HG03575 (cell line): ENCODE results near the gene RIPOR3.
"Not testable (repeated sequence)": the region's sequence is repeated elsewhere in the genome, so short reads cannot be mapped to it uniquely, and the experiment has no call there.

Experiments
- ATAC-seq: cut with Tn5 transposase; IDR thresholded peaks from one replicate; pipeline ENCODE4 v1.9.1; 2021; ENCODE audit not compliant: unreplicated experiment, insufficient number of reproducible peaks, low FRiP score; ENCODE audit errors: extremely low read depth

RIPOR3 gene

DNA sequence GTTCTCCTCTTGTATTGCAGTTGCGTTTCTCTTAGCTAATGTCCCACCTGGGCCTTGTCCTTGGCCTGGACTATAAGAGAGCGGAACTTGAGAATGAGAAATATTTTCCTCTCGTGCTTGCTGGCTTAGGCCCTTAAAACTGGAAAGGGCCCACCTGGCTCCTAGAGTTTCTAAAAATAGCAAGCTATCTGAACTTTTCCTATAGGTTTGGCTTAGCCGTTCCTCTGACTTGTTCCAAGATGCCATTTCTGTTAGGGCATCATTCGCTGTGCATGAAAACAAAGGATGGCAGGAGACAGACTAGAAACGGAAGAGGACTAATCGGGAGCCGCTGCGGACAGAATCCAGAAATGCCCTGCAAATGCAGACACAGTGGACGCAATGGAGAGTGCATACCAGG, 4.5 kb downstream of the RIPOR3 start:
- no peak for ATAC-seq

DNA sequence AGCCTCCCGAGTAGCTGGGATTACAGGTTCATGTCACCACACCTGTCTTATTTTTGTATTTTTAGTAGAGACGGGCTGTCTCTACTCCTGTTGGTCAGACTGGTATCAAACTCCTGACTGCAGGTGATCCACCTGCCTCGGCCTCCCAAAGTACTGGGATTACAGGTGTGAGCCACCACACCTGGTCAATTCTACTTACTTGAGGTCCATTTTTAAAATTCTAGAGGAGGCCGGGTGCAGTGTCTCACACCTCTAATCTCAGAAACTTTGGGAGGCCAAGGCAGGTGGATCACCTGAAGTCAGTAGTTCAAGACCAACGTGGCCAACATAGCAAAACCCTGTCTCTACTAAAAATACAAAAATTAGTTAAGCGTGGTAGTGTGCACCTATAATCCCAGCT, 7.8 kb downstream of the RIPOR3 start:
- ATAC-seq: no peak

DNA sequence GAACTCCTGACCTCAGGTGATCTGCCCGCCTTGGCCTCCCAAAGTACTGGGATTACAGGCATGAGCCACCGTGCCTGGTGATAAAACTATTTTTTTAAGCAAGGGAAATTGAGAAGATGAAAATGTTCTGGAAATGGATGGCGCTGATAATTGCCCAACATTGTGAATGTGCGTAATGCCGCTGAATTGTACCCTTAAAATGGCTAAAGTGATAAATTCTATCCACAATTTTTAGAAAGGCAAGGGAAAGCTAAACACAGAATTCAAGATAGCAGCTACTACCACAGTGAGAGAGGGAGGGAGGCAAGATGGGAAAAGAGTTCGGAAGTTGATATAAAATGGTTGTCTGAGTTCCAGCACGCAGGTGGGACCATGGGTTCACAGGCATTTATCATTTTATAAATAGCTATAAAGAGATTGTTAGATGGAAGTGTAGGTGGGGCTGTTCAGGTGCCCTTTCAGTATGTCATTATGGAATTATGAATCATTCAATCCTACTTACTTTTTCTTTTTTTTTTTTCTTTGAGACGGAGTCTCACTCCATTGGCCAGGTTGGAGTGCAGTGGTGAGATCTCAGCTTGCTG, 8.3 kb downstream of the RIPOR3 start:
- no peak for ATAC-seq

DNA sequence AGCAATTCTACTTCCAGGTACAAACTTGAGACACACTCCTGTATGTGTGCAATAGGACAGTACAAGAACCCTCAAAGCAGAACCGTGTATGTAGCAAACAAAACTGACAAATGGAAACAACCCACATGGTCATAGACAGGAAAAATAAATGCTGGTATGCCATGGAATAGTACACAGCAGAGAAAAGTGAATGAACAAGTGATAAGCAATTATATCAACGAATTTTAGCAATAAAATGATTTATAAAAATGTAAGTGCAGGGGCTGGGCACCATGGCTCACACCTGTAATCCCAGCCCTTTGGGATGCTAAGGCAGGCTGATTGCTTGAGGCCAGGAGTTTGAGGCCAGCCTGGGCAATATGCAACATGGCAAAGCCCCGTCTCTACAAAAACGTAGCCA, 9.3 kb downstream of the RIPOR3 start:
- ATAC-seq: no peak

DNA sequence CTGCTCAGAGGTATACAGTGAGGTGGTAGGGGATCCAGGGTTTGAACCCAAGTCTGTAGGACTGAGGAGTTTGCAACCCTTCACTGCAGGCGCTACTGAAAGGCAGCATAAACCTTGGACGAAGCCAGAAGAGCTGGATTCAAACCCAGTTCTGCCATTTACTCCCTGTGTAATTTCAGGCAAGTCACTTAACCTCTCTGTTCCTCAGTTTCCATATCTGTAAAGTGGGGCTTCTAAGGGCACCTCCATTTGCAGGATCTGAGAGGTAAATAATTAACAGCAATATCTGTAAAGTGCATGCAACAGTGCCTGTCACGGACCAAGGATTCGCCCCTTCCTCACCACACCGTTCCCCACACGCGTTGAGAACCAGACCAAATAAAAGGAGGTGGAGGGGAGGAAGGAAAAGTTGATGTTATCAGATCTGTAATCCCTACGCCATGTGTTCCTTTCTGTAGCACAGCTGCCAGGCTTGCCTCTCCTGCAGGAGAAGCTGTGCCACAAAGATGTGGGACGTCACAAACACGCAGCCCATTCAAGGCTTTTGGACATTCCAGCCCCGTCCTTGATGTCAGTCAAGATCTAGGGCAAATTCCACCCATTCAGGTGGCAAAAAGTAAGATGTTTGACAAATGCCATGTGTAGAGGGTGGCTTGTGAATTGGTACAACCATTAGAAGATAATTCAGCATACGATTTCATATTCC, 9.8 kb downstream of the RIPOR3 start:
- ATAC-seq: no peak

DNA sequence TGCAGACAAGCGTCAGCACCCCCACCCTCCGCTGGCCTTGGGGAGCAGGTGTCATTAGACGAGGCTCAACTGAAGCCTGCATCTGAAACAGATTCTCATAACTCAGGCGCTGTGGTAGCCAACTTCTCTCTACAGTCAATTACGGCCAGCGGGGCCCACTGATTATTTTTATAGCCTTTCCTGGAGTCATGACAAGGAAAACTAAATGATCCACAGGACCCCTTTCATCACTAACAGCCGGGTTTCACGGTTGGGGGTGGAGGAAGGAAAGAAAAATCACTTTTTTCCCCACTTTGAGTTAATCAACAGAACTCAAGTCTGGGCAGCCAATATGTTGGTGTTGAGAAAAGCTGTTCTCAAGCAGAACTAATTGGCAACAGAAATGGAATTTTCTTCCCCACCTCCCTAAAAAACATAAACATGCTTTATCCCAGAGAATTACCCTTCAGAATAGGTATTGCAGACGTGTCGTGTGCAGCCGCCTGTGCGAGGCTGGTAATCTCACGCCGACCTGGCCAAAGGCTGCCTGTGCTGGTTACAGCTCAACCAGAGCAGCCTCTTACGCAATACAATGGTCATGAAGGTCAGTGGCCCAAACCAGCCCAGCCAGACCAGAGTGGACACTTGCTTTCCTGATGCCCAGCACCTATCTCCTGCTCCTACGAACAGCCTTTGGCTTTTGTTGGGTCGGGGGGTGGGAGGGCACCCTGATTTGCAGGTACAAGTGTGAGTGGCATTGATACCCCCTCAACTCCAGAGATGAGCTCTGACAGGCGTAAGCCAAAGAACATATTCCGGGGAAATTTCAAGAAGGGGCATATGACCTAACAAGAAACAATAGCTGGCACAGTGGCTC, 11.0 kb downstream of the RIPOR3 start:
- no peak for ATAC-seq

DNA sequence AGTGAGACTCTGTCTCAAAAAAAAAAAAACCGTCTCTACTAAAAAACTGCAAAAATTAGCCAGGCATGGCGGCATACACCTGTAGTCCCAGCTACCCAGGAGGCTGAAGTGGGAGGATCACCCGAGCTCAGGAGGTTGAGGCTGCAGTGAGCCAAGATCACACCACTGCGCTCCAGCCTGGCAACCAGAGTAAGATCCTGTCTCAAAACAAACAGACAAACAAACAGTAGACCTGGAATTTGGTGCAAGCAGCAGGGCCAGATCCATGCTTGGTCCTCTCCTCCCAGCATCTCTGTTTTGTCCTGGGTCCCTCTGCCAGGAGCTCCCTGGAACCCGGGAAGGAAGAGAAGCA, 11.6 kb downstream of the RIPOR3 start:
- no peak for ATAC-seq

DNA sequence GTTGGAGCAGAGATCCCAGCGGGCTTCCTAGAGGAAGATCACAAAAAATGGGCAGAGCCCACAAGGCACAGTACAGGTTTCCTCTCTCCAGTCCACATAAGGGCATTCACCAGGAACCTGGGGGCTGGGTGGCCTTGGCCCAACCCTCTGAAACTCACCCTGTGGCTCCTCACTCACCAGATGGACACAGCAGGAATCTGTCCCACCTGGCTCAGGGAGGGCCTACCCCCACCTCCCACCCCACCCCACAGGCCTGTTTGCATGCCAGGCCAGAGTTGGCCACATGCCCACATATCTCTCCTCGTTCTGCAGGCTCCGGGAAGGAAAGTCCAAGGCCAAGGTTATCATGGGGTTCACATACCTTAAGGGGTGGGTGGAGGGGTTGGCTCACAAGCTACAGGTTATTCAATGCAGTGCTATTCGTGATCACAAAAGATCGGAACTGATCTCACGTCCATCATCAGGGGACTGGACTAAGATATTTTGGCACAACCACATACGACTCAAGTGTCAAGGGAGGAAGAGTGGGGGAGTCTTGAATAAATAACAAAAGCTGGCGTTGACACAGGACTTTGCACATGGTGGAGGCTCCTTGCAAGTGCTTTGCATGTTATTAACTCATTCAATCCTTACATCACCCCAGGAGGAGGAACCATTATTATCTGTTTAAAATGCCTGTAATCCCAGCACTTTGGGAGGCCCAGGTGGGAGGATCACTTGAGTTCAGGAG, 13.0 kb downstream of the RIPOR3 start:
- no peak for ATAC-seq

DNA sequence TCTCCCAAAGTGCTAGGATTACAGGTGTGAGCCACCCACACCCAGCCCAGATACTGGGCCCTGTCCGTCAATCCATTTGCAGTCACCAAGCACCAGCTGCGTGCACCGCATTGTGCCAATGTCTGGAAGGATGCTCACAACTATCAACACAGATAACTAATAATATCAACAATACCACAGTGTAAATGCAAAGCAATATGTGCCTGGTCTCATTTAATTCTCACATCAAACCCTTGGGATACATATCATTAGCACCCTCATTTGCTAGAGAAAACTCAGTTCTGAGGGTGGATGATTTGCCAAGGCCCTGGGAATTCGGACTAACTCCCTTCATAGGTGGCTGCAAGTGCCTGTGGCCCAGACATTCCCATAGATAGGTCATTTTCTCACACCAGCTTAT, 14.5 kb downstream of the RIPOR3 start:
- ATAC-seq: no peak

DNA sequence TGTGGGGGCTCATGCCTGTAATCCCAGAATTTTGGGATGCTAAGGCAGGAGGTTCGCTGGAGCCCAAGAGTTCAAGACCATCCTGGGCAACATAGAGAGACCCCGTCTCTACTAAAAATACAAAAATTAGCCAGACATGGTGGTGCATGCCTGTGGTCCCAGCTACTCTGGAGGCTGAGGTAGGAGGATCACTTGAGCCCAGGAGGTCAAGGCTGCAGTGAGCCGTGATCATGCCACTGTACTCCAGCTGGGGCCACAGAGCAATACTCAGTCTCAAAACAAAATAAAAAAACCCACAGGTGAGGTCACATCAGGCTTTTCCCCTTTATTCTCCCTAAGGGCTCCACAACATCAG, 15.0 kb downstream of the RIPOR3 start:
- not testable (repeated sequence) for ATAC-seq

DNA sequence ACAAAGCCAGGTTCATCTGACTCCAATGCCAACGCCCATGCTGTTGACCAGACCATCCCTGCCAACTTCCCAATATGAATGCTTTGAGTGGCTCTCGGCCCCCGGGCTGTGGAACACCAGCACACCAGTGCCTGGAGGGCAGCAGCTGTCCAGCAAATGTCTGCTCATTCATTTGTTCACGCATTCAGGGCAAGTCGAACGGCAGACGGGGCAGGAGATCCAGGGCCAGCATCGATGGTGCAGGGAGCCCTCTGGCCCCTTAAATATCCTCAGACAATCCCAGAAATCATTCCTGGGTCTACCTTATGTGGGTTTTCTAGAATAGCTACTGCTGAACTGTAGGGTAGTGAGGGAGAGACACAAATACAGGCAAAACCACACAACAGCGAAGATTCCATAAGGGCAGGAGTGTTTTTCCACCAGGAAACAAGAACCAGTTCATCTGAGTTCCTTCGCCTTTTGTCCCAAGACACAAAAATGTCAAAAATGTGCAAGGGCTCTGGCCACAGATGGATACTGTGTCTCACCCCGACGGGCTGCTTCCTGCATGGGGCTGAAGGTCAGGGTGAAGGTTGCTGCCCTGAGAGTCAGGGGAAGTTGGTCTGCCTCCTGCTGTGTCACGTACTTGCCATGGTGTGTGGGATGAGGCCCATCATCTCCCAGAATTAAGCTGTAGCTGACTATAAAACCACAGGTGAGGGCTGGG, 15.5 kb downstream of the RIPOR3 start:
- ATAC-seq: no peak

DNA sequence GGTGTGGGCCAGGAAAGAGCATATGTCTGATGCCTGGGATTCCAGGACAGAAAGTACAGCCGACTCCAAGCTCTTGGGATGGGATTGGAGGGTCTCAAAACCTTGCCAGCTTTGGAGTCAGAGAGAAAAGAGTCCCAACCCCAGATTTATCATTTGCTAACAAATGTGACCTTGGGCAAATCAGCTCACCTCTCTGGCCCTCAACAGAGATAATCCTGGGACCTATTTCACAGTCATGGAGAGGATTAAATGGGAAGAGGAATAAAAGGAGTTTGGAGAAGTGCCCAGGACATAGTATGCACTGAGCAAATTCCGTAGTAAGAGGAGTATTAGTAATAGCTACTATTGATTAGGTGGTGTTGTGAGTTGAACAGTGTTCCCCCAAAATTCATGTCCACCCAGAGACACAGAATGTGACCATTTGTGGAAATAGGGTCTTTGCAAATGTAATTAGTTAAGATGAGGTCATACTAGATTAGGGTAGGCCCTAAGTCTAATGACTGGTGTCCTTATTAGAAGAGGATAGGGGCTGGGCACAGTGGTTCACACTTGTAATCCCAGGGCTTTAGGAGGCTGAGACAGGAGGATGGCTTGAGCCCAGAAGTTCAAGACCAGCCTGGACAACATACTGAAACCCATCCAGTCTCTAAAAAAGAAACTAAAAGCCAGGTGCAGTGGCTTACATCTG, 17.1 kb downstream of the RIPOR3 start:
- ATAC-seq: no peak

DNA sequence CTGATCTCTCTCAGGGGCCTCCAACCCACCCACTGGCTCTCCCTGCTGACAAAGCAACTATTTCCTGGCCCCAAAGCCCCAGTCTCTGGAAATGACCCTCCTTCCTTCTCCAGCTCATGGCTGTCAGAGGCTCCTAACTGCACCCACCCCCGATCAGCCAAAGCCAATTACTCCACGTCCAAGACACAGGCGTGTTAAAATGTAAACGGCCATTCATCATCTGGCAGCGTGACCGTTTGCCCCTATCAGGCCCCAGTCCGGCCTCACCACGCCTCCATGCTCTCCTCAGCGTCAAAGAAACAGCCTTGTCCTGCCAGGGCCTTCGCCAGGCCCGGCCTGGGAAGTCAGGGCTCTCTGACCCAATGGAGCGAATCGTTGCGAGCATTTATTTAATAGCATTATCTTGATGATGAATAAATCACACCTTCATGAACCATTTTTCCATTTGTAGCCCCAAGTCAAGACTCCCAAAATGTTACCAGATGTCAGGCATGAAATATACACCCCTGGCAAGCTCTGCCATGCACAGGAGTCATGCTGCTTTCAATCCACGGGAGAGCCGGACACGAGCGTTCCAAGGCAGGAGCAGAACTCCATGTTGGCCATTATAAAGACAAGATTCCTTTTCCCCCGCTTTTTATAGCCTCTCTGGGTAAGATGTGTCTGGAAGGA, 17.7 kb downstream of the RIPOR3 start:
- no peak for ATAC-seq

DNA sequence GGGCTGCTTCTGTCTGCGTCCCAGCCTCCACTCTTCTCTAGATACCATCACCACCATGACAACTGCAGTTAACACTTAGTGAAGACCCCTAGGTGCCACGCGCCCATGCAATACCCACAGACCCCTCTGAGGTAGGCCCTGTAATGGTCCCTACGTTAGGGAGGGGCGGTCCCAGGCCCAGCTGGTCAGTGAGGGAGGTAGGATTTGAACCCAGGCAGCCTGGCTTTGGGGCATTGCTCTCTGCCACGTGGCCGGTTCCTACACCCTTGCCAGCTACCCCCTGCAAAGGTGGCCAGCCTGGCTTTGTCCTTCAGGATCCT, 18.2 kb downstream of the RIPOR3 start:
- no peak for ATAC-seq

DNA sequence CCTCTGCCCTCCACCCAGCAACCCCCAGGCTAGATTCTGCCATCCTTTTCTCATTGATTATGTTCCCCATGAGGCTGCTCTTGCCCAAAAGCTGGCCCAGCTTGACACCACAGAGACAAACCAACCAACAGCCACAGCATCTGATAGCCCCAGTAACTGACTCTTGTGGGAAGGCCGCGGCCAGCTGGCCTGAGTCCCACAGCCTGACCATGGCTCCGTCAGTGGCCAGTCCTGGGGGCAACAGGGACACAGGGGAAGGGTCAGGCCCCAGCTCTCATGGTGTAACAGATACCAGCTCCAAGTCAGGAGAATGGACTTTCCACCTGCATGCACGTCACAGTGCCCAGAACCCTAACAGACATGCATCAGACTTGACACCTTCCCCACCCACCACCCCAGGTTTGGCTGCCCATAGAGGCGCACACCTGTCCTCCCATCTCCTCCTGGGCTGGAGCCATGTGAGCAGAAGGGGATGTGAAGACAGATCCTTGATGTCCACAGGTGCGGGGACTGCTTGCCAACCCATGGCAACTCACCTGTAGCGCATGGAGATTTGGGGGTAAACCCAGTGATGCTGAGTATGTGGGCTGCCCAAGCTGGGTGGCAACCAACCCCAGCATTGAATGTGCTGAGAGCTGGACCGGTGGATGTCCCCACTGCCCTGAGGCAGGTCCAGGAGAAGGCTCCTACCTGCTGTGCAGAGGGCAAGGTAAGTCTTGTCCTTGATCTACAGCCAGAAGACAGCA, 18.8 kb downstream of the RIPOR3 start:
- no peak for ATAC-seq

DNA sequence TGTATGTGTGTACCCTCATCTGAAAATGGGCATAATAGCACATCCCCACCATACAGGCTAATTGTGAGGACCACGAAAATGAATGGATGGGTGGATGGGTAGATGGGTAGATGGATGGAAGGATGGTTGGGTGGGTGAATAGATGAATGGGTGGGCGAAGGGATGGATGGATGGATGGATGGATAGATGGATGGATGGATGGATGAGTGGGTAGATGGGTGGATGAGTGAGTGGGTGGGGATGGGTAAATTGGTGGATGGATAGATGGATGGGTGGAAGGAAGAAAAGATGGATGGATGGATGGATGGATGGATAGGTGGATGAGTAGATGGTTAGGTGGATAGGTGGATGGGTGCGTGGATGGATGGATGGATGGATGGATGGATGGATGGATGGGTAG, 19.7 kb downstream of the RIPOR3 start:
- ATAC-seq: no peak

DNA sequence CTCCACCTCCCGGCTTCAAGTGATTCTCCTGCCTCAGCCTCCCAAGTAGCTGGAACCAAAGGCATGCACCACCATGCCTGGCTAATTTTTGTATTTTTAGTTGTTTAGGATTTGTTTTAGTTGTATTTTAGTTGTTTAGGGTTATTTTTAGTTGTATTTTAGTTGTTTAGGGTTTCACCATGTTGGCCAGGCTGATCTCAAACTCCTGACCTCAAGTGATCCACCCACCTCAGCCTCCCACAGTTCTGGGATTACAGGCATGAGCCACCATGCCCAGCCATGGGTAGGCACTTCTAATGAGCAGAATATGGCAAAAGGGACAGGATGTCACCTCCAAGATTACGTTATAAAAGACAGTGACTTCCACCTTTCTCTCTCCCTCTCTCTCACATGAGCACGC, 20.3 kb downstream of the RIPOR3 start:
- ATAC-seq: not testable (repeated sequence)
